ENCODE measurements around the gene SNTB2.
"Not testable (repeated sequence)": the region's sequence is repeated elsewhere in the genome, so short reads cannot be mapped to it uniquely, and the experiment has no call there.

DNA sequence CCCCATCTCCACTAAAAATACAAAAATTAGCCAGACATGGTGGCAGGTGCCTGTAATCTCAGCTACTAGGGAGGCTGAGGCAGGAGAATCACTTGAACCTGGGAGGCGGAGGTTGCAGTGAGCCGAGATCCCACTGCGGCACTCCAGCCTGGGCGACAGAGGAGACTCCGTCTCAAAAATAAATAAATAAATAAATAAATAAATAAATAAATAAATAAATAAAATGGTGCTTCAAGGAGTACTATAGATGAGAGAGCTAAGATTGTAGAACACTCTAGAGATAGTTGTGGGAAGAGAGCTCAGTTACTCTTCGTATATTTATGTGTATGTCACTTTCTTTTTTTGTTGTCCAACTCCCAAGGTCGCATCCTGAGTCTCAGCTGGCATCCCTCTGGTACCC lies 47.5 kb upstream of the SNTB2 start:
- TF ChIP-seq, protein P1, sequence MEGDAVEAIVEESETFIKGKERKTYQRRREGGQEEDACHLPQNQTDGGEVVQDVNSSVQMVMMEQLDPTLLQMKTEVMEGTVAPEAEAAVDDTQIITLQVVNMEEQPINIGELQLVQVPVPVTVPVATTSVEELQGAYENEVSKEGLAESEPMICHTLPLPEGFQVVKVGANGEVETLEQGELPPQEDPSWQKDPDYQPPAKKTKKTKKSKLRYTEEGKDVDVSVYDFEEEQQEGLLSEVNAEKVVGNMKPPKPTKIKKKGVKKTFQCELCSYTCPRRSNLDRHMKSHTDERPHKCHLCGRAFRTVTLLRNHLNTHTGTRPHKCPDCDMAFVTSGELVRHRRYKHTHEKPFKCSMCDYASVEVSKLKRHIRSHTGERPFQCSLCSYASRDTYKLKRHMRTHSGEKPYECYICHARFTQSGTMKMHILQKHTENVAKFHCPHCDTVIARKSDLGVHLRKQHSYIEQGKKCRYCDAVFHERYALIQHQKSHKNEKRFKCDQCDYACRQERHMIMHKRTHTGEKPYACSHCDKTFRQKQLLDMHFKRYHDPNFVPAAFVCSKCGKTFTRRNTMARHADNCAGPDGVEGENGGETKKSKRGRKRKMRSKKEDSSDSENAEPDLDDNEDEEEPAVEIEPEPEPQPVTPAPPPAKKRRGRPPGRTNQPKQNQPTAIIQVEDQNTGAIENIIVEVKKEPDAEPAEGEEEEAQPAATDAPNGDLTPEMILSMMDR (IDR thresholded peaks at IDR 0.05), result not testable (repeated sequence)
- TF ChIP-seq POLR2AphosphoS5, POLR2A (IDR thresholded peaks at IDR 0.05): not testable (repeated sequence)
